GM19328 (cell line): Measurements from ENCODE around the gene MEN1.
"Not testable (repeated sequence)": the region's sequence is repeated elsewhere in the genome, so short reads cannot be mapped to it uniquely, and the experiment has no call there.

Source experiments
- ATAC-seq: cut with Tn5 transposase; IDR thresholded peaks from one replicate; pipeline ENCODE4 v1.9.1; 2021; ENCODE audit warnings: mild to moderate bottlenecking, moderate library complexity; ENCODE audit not compliant: unreplicated experiment

MEN1 gene

DNA sequence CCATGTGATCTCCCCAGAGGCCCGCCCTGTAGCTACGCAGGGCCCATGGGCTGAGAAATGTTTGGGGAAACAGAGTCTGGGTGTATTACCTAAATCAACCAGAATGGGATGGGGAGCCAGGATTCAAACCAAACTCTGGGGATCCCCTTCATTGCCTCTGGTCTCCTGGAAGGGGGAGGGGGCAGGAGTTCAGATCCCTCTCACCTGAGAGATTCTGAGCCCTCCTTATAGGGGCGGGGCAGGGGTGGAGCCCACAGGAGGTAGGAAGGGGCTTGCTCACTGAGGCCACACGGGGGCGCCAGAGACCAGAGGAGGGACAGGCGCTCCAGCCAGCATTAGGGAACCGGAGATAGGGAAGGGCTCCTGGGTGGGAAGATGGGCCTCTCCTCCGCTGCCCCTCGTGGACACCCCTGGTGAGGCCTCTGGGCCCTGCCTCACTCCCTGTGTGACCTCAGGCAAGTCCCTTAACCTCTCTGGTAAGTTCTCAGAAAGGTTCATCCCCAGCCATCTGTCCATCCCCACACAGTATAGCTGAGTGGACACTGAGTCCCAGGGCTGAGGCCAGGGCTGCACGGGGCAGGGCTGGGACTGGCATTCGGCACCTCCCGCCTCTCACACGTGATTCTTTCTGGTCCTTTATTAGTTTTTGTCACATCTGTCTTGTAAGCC, 36.8 kb upstream of the MEN1 start:
- no peak for ATAC-seq

DNA sequence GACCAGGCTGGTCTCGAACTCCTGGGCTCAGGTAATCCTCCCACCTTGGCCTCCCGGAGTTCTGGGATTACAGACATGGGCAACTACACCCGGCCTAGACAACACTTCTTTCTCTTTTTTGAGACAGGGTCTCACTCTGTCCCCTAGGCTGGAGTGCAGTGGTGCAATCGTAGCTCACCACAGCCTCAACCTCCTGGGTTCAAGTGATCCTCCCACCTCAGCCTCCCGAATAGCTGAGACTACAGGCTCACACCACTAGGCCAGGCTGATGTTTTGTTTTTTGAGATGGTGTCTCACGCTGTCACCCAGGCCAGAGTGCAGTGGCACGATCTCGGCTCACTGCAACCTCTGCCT, 35.4 kb upstream of the MEN1 start:
- not testable (repeated sequence) for ATAC-seq

DNA sequence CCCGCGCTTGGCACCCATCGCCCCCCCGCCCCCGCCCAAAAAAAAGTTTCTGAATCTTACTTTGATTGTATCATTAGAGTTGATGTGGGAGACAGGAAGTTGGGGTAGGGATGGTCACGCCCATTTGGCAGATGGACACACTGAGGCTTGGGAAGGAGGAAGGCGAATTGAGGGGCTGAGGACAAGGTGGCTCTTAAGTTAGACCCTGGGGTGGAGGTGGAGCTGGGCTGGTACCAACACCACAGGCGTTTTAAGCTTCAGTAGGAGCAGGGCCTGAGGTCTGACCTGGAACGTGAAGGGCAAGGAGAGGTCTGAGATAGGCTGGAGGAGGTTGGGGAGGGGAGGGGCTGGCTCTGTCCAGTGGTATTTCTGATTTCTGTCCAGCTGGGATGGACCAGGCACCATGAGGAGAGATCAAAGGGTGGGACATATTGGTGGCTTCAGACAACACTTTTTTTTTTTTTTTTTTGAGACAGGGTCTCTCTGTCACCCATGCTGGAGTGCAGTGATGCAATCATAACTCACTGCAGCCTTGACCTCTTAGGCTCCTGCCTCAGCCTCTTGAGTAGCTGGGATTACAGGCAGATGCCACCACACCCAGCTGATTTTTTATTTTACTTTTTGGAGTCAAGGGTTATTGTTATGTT, 34.9 kb upstream of the MEN1 start:
- no peak for ATAC-seq

- ATAC-seq, result no peak
These were observed 34.2 kb upstream of the MEN1 start, which contains the start of gene CDC42BPG for GRCh38 chr11:64844330-64845128. CDC42BPG (minus strand) TSS chr11:64844653; CDS start chr11:64844569, 84 bp downstream.

DNA sequence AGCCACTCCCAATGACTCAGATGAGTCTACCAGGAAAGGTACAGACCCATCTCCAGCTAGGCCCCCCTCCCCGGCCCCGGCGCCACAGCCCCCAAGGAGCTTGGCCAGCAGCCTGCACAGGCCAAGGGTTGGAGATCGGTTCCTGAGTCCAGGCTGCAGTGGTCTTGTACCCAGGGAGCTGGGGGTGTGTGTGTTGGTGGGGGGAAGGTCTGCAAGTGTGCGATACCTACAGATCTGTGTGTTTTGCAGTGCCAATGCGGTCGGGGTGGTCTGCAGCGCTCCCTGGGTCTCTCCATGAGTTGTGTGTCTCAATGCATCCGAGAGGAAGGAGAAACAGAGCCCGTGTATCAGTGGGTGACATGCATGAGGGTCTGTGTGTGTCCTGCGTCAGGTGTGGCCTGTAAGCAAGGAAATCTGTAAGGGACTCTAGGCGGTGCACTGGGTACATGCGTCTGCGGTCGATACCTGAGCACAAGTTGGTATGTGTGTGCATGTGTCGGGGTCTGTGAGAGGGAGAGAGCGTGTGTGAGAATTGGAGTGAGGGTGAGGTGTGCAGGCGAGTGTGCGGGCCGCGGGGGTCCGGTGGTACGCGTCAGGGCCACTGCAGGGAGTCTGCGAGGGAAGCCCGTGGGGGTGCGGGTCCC, 33.5 kb upstream of the MEN1 start:
- no peak for ATAC-seq

DNA sequence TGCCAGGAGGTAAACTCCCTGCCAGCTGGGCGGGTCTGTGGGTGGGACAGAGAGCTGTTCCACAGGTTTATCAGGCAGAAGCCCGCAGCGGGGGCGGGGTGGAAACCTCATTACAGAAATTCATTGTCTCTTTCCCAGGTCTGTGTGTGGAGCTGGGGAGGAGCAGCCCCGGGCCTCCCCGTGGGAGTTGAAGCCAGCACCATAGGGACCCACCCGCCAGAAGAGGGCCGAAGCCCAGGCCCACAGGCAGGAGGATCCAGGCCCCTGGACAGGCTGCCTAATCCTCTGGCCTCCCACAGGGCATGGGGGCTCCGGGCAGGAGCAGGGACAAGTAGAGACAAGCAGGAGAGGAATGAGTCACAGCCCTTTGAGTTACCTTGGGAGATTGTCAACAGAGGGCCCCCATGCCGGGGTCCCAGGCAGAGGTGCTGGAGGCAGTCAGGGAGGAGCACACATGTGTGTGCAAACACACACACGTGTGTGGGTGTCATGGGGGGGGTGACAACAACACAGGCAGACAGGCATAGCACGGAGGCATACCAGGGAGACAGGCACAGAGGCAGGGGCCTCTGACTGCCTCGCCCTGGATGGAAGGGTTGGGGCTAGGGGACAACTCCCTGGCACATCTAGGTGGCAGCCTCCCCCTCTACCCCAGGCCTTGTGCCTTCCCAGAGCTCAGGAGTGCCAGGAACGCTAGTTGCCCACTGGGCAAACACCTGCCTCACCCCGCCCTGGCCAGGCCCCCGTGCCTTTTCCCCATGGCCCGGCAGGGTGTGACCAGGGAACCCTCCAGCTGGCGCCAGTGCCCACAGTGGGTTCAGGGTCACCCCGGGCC, 32.7 kb upstream of the MEN1 start:
- ATAC-seq, result no peak

DNA sequence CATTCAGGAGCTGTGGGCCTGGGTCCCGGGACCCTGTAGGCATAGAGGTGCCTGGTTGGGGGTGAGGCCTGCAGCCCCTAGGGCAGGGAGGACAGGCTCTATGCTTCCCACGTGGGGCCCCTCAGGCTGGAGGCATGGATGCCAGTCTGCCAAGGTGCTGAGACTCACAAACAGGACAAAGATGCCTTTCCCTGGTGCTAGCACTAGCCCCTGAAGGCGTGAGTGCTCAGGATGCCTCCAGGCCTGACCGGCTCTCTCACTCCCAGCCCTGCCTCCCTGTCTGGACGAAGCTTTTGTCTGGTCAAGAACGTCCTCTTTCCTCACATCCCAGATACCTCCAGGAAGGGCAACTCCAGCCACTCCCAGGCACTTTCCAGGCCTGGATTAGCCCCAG, 32.0 kb upstream of the MEN1 start:
- no peak for ATAC-seq

DNA sequence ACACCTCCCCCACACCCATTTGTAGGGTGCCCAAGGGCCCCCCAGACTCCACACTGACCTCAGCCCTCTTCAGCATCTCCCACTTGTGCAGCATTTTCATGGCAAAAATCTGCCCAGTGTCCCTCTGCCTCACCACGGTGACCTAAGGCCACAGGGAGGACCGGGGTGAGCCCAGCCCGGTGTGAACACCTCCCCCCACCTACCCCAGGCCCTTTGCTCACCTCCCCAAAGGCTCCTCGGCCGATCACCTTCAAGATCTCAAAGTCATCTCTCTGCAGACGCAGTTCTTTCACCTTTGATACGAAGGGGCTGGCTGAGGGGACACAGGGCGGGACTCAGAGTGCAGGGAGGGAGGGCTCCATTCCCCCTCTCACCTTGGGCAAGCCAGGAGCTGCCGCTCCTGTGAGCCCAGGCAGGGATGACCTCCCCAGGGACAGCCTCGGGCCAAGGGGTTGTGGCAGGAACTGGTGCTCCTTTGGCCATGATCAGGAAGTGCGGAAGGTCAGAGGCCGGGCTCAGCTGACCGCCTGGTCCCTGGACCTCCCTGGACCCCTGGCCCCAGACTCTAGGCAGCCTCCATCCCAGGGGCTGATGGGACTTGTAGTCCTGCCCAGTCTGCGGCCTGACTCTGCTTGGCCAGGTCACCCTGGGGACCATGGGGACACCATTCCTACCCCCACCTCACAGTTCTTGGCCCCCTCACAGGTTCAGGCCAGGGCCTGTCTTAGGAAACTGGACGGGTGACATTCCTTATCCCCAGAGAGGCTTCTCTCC, 31.4 kb upstream of the MEN1 start:
- ATAC-seq, result no peak

DNA sequence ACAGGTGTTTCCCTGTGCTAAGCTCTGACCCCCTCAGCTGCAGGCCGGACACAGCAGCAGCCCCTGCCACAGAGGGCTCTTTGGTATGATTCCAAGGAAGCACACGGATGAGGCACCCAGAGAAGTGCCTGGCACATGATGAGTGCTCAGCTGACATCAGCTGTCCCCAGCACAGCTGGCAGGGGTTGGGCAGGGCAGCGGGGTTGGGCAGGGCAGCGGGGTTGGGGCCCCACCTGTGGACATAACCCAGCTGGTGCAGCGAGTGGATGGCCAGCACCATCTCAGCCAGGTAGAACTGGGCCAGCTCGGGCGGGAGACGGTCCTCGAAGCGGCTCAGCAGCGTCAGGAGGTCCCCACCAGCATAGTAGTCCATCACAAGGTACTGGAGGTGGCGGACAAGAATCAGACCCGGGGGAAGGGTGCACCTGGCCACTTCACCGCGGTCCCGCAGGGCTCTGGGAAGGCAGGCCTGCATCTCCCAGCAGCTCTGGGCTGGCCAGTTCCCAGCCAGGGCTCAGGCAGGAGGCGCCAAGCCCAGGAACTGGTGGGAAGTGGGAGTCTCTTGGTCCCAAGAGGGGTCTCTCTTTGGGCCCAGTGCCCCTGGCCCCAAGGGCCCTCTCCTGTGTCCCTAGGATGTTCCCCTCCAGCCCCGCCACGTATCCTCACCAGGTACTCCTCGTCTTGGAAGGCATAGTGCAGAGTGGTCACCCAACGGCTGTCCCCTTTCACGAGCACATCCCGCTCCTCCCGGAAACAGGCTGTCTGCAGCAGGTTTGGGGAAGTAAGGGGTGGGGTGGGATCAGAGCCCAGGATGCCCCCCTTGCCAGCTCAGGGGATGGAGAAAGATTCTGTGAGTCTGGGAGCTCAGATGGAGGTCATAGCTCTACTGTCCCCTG, 29.8 kb upstream of the MEN1 start:
- no peak for ATAC-seq

- ATAC-seq, result no peak
These were observed 29.0 kb upstream of the MEN1 start for GRCh38 chr11:64839335-64839734.

DNA sequence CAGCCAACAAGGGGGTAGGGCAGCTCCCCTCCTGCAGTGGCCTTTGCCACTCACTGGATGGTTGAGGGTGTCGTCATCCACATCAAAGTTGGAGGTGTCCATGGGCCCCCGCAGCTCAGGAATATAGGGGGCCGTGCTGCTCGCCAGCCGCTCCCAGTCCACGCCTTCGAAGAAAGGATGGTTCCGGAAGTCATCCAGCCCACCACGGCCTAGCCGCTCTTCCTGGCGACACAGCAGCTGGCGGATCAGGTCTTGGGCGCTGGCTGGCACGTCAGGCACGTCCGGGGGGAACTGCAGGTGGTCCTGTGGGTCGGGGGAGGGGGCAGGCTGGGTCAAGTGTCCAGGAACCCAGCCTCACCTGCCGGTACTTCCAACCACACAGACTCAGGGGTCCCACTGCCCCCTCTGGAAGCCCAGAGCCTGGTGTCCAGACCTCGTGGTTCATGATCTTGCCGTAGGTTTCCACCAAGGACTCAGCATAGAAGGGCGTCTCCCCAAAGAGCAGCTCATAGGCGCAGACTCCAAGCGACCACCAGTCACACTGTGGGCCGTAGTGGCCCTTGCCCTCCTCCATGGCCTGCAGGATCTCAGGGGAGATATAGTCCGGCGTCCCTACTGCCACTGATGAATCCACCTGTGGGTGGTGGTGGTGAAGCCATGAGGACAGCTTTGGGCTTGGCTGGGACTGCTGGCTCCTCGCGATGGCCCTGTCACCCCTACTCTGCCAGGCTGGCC, 28.4 kb upstream of the MEN1 start:
- ATAC-seq, result no peak

GRCh38 chr11:64837887-64838351, 27.6 kb upstream of the MEN1 start:
- ATAC-seq, result no peak

DNA sequence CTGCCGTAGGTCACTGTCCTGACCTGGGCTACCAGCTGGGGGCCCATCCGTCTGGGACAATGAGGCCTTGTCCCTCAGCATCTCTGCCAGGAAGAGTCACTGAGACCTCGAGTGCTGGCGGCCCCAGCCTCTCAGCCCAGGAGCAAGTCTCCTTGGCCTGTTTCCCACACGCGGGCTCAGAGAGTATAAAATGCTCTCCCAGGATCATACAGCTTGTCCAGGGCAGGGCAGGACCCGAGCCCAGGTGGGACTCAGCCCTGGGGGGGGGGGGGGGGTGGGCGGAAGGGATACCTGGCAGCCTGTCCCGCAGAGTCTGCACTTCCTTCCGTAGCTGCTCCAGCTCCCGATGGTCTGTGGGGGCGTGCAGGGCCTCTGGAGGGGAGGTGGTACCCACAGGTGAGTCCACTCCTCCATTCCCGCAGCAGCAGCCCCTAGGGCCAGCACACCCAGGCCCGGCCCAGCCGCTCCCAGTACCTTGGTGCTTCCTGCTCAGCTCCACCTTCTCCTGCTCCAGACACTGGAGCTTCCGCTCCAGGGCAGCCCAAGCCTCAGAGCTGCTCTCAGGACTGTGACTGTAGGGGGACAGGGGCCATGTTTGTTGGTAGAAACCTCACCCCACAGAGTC, 26.2 kb upstream of the MEN1 start:
- no peak for ATAC-seq

GRCh38 chr11:64835616-64836447, 25.5 kb upstream of the MEN1 start:
- no peak for ATAC-seq

- ATAC-seq, result no peak
These were observed 24.6 kb upstream of the MEN1 start for GRCh38 chr11:64834723-64835615.
